GM18511 (cell line): ENCODE results near the gene KCNC1.

ENCODE experiments used
- ATAC-seq: cut with Tn5 transposase; IDR thresholded peaks from one replicate; pipeline ENCODE4 v1.9.1; 2021; ENCODE audit warnings: mild to moderate bottlenecking, moderate library complexity; ENCODE audit not compliant: unreplicated experiment

The KCNC1 gene

DNA sequence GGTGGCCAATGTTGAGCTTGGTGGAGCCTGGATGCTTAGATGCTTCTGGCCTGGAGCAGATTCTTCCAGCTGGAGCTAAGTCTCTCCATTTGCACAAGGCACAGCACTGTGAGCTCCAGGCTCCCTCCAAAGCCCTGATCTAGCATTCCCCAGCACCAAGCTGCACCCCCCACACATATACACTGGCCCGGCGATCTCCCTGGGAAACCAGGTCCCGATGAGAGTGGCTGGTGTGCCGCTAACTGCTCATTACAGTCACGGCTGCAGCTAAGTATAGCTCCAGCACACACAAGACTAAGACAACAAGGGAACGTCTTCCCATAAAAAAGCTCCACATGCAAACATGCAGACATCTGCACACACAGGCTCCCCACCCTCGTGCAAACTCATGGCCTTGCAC, 17.6 kb downstream of the KCNC1 start:
- no peak for ATAC-seq

DNA sequence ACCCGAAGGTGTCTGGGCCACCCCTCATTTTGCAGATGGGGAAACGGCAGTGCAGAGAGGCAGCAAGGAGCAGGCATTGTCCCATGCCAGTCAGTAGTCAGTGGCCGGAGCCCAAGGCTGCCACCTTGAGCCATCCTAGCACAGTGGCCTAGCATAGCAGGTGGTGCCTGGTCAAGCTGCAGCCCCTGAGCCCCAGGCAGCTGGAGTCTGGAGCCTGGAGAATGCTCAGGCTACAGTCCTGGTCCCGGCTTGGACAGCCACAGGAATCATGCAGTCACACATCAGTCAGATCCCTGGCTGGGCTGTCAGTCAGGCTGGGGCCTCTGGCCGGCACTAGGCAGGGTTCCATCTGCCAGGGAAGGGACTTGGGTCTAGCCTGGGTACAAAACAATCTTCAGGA, 18.6 kb downstream of the KCNC1 start:
- no peak for ATAC-seq

DNA sequence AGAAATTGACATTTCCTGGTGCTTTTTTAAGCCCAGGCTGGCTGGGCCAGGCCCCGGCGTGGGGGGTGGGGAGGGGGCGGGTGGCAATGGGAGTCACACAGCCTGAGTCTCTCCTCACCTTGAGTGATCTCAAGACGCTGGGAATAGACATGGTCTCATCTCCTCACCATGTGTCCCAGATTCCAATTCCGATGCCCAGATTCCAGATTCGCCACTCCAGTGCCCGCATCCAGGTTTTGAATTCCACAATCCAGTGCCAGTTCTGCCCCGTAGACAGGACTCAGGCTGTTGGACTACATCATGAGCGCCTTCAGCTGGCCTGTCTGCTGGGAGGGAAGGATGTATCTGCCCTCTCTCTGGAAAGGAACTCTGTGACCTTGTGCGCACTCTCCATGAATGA, 19.1 kb downstream of the KCNC1 start:
- no peak for ATAC-seq

DNA sequence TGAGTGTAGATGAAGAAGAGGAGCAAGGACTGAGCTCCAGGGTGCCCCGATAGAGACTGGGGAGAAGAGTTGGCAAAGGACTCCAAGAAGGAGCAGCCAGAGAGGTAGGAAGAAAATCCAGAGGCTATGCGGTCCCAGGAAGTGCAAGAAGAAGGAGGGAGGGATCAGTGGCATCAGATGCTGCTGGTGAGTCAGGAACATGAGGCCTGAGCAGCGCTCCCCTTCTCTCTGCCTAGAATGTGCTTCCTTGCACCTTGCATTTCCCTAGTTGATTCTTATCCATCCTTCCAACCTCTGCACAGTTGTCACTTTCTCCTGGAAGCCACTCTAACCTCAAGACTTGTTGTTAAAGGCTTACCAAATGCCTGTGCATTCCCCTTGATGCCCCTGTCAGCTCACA, 21.3 kb downstream of the KCNC1 start:
- no peak for ATAC-seq

DNA sequence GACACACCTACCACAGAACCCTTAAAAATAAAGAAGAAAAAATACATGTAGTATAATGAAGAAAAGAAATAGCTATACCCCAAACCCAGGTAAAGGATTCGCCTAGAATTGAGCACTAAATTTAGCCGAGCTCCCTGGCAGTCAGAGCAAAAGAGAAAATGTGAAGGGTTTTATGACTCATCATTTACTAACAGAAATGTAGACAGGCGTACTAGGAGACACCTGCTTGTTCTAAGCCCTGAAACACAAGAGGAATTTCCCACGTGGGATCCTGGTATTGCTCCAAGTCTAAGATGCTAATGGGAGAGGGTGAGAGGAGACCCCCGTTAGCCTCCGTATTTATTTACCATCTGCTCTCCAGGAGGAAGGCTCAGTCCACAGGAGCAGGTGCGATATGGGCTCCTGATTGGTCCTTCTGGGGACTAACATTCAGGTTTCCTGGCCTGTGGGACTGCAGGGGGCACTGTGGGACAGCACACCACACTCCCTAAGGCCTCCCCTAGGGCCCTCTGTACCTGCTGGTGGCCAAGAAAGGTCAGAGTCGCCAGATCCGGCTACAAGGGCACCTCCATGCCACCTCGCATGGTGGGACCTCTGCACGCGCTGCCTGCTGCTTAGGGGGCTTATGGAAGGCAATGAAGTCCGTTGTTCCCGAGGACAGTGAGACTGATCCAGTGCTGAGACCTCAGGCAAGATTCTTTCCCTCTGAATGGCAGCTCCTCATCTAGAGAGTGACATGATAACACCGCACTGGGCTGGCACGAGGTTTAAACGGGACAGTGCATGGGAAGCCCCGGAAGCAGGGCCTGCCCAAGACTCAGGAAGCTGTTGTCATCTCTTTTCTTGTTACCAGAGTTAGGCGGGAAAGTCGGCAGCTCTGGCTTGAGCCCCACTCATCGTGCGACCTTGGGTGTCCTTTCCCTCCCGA, 25.8 kb downstream of the KCNC1 start:
- ATAC-seq: peak; percentile 73

DNA sequence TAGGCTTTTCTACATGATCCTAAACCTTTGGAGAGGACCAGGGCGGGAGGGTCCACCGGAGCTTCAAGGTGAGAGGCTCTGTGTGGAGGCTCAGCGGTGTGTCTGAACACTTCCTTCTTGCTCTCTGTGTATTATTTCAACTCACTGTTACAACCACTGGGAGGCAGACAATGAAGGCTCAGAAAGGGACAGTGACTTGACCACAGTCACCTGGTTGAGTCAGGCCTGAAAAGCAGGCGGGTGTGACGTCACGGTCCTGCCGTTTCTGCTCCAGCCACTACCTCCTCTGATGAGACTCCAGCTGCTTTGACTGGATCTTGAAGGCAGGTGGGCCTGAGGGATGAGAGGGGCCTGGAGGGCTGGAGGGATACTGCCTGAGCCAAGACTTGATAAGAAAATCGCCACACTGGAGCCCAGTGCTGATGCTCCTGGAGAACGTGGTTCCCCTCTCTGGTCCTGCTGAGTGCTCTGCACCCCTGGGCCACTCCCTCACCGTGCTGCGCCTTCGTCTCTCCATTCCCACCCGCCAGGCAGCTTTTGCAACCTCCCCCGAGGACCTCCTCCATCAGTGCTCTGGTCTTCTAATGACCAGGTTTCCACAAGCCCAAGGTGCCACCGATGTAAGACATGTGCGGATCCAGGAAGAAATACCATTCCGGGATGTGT, 27.9 kb downstream of the KCNC1 start:
- peak; percentile 52 for ATAC-seq

DNA sequence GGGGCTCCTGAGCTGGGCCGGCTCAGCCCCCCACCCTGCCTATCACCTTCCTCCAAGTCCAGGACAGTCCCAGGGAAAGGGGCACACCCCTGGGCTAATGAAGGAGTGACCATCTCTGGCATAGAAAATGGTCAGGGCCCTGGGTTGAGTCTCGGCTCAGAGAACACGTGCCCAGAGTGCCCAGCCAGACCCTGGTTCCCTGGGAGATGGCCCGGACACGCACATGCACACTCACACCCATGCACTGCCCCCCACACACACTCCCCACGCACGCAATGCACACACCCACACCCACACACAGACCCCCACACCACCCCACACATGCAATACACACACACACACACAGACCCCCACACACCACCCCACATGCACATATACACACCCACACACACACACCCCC, 28.7 kb downstream of the KCNC1 start:
- no peak for ATAC-seq

DNA sequence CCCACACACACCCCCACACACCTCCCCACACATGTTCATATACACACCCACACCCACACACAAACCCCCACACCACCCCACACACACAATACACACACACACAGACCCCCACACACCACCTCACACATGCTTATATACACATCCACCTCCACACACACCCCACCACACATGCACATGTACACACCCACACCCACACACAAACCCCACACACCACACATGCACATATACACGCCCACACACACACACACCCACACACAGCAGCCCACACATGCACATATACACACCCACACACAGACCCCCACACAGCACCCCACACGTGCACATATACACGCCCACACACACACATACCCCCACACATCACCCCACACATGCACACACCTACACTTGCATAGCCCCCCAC, 29.1 kb downstream of the KCNC1 start:
- no peak for ATAC-seq

DNA sequence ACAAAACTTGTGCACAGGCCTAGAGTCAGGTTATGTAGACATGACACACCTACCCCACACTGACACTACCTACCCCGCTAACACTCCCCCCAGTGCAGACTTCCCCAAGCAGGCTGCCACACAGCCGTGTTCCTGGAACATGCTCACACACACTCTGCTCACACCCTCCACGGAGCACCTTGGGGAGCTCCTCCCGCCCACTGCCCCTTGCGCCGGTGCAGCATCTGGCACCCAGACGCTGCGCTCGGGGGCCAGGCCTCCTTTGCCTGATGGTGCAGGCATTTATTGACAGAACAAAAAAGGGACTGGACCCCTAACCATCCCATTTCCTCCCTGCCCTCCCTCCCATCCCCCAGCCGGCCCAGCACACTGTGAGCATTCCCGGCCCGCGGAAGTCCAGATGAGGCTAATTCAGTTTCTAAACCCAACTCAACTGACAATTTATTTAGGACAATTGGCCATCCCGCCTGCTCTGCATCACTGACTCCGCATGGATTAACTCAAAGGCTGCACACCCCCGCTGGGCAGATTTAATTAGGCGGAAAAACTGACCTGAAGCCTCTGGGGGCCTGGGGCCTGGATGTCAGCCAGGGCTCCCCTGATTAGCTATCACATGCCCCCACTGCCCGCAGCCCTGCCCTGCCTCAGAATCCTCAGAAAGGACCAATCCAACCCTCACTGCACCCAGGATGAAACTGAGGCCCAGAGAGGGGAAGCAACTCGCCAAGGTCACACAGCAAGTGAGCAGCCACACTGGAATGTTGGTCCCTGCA, 30.1 kb downstream of the KCNC1 start:
- ATAC-seq: no peak

DNA sequence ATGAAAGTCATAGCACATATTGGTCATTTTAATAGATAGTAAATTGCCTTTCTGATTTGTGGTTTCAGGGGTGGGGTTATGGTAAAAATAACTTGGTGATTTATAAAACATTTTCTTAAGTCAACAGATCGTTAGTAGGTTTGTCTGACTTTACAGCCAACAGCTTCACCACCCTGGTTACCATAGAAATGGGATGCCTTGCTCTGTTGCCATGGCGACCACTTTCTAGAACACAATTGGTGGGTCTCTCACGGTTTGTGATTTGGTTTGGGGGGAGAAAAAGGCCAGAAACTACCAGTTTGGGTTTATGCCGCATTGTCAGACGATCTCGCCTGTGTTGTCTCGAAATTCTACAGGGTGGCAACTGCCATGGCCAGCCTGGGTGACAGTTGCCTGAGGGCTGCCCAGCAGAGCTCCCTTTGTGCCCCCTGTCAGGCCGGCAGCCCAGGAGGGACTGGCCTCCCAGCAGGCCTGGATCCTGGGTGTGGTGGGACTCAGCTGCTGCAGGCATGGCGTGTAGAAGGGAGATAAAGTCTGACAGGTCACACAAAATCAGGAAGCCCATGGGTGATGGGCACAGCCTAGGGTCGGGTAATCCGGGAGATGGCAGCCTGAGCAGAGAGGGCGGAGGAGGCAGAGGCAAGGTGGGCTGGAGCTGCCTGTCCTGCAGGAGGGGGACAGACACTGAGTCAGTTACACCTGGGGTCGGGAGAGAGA, 30.9 kb downstream of the KCNC1 start:
- no peak for ATAC-seq

DNA sequence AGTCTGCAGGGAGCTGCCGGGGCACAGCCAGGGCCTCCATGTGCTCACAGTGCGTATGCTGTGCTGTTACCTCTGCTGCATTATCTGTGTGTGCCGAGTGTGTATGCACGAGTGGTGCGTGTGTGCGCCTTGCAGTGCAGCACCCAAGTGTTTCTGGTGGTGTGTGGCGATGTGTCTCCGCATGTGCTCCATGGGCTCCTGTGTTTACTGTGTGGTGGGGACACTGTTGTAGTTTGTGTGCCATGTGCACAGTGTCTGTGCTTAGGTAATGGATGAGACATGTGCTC, 31.4 kb downstream of the KCNC1 start:
- no peak for ATAC-seq

DNA sequence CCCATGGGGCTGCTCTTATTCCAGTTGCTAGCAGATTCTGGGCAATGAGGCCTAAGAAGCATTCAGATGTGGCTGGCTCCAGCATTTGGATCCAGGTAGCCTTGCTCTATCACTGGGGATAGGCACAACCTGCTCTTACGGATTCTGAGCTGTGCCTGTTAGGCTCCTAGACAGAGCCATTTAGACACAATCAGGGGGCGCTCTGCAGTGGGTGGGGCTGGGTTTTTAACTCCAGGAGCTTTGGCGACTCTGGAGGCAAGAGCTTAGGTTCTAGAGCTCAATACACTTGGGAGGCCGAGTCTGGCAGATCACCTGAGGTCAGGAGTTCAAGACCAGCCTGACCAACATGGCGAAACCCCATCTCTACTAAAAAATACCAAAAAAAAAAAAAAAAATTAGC, 32.0 kb downstream of the KCNC1 start:
- no peak for ATAC-seq

DNA sequence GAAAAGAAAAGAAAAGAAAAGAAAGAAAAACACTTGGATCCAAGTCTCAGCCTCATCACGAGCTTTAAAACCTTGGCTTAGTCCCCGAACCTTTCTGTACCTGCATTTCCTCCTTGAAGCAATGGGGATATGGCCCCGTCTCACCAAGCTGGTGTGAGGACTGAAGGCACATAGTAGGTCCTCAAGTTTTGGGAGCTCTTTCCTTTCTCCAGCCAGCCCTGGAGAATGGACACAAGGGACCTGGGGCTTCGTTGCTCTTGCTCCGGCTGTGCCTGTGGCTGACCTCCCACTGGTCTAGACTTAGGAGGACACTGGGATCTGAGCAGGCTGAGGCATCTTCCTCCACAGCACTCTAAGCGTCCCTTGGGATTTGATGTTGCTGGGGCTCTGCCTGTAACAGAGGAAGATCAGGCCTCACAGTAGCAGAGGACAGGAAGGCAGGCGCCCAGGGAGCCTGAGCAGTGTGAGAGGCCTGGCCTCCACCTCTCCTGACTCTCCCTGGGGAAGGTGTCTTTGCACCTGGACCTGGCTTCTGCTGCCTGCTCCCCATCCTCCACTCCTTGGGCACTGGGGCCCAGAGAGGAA, 32.8 kb downstream of the KCNC1 start:
- no peak for ATAC-seq

DNA sequence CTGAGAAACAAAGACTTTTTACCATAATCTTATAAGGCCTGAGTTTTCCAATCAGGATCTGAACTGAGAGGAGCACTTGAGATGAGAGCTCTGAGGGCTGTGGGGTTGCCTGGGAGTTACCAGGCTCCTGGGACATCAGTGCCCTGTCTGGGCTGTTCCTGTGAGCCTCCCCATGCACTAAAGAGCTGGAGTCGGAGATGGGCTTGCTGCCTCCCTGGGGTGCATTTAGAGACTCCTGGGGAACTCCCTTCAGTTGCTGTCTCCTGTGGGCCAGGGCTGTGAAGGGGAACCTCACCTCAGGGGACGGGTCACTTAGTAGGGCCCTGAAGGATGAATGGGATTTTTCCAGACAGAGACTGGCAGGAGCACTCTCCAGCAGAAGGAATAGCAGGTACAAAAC, 33.3 kb downstream of the KCNC1 start:
- ATAC-seq: no peak

DNA sequence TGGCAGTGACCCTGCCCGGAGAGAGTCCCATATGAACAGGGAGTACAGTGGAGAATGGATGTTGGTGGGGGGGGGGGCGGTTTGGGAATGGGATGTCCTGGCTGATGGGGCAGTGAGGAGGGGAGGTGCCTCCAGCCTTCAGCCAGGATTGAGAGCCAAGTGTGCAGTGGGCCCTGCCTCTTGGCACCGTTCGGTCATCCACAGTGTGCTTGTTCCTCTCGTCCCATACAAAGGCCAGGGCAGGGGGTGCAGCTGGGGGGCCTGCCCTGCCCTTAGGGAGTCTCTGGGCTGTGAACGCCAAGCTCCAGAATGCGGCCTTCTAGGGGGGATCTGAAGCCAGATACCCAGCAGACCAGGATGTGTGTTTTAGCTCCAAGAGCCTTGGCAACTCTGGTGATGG, 34.0 kb downstream of the KCNC1 start:
- ATAC-seq: no peak

DNA sequence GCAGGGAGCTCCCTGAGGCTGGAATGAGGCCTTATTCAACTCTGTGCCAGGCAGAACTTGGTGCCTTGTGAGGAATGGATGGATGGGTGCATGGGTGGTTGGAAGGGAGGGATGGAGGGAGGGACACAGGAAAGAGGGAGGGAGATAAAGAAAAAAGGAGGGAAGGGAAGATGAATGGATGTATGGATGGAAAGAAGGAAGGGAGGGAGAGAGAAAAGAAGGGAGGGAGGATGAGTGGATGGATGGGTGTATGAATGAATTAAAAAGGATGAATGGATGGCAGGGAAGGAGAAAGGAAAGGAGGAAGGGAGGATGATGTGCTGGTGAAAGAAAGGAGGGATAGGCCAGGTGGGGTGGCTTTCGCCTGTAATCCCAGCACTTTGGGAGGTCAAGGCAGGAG, 34.6 kb downstream of the KCNC1 start:
- ATAC-seq: no peak

DNA sequence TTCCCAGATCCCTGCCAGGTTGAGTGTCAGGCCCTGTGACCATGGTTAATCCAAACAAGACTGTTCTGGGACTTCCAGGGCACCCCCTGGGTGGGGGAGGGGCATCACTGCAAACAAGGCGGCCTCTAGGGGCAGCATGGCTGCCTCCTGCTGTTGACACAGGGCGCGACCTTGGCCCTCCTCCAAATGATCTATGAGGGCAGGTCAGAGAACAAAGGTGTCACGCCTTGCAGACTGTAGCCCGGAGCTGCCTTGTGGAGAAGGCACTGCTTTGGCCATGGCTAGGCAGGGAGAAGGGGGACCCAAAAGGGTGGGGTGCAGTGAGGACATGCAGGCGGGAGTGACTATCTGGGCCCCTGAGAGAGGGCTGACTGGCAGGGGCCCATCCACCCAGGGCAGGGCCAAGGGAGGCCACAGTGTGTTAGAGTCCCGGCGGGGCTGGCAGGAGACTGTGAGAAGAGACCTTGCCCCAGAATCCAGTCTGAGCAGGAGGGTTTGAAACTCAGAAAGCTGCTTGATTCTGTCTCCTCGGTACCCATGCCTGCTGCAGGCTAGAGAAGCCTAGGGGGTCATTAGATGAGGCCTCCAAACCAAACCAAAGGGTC, 35.6 kb downstream of the KCNC1 start:
- no peak for ATAC-seq

DNA sequence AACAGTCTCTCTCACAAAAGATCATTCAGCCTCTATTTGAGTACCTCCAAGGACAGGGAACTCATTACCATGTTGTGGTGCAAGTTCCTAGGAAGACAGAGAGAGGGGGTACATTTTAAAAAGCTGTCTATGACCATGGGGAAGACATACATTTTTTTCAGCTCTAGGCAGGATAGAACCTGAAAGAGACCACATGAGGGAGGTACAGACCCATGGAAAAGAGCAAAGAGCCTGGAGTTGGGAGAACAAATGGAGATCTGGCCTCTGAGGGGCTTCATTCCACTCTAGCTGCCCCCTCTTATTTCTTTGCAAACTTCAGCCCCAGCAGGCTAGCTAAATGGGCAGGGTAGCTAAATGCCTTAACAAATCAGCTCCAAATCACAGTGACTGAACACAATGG, 36.3 kb downstream of the KCNC1 start:
- ATAC-seq: no peak

DNA sequence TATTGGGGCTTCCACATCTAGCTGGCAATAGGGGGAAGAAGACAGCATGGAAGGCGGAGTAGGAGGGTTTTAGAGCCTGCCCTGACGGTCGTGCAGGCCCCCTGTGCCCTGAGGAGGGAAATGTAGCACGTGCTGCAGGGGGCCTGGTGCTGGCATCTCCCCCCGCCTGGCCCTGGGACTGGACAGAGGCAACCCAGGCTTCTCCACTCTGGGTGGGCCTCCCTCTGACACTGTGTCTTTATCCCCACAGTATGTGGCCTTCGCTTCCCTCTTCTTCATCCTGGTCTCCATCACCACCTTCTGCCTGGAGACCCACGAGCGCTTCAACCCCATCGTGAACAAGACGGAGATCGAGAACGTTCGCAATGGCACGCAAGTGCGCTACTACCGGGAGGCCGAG, 36.8 kb downstream of the KCNC1 start:
- ATAC-seq: no peak

DNA sequence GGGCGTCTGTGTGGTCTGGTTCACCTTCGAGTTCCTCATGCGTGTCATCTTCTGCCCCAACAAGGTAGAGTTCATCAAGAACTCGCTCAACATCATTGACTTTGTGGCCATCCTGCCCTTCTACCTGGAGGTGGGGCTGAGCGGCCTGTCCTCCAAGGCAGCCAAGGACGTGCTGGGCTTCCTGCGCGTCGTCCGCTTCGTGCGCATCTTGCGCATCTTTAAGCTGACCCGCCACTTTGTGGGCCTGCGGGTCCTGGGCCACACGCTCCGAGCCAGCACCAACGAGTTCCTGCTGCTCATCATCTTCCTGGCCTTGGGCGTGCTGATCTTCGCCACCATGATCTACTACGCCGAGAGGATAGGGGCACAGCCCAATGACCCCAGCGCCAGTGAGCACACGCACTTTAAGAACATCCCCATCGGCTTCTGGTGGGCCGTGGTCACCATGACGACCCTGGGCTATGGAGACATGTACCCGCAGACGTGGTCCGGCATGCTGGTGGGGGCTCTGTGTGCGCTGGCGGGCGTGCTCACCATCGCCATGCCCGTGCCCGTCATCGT, 37.3 kb downstream of the KCNC1 start:
- ATAC-seq: no peak
